GM12865 (cell line): Measurements from ENCODE around the gene FDXACB1.

Source experiments
- DNase-seq: peaks from one replicate; pipeline ENCODE4 v3.0.0; 2010; ENCODE audit warnings: low read depth
- H3K4me3 ChIP-seq: 2 replicates; pipeline ENCODE4 v1.5.1; 2011; ENCODE audit warnings: mild to moderate bottlenecking, low read depth, low read length, control low read depth
- CTCF ChIP-seq: IDR thresholded peaks from 2 replicates; pipeline ENCODE4 v1.5.1; 2011; ENCODE audit warnings: low read length, control low read depth, low read depth, inconsistent platforms; ENCODE audit not compliant: insufficient read depth; ENCODE audit errors: missing control alignments

FDXACB1 gene

DNA sequence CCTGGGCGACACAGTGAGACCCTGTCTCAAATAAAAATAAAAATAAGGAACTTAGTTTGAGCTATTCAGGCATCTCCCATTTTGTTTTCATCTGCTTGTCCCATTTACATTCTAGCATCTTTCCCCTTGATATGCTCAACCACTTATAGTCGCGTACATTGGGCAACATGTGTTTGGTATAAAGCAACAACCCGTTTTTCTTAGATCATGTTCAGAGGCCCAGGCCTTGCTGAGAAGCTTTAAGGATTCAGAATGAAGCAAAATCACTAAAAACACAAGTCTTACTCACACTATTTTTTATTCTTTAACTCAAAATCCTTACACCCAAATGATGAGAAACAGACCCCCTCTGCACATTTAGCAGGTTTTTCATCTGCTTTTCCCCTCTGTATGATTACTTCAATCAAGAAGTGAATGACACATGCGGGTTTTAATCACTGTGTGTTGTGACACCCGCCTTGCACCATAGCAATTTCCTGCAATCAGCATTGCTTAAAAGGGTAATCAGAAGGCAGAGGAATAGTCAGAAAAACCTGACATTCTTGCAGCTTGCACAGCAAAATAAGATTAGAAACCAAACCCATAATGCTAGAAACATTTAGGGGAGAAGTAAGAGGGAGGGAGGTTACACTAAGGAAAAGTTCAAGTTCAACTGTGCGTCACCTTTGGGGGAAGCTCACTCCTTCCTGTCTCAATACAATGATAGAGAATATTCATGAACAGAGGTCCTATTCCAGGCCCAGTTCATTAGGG, 33.5 kb downstream of the FDXACB1 start:
- no peak for TF ChIP-seq CTCF
- H3K4me3 ChIP-seq, result no peak overlapping the region
- DNase-seq, result no peak

- DNase-seq, result no peak
- no peak for TF ChIP-seq CTCF
- H3K4me3 ChIP-seq, result no peak overlapping the region
Measured at GRCh38 chr11:111843661-111844060, 35.3 kb downstream of the FDXACB1 start.

DNA sequence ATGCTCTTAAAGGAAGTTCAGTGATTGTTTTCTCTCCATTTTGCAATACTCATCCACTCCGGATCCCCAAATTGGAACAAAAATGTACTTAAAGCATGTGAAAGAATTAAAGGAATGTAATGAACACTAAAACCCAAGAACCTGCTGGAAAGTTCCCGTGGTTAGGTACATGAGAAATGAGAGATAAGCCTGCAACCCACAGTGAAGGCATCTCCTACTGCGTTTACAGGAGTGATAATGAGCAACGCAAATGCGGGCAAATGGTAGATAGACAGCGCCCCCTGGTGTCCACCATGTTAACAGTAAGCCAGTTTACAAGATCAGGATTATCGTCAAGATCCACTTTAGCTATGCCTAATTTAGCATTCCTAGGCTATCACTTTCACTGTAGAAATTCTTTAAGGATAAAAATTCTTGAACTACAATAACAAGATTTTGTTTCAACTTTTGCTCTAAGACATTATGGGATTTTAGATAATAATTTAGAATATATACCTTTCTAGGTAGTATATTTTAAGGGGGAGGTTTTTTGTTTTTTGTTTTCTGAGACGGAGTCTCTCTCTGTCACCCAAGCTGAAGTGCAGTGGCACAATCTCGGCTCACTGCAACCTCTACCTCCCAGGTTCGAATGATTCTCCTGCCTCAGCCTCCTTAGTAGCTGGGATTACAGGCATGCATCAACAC, 37.5 kb downstream of the FDXACB1 start:
- H3K4me3 ChIP-seq, result no peak overlapping the region
- peak; percentile 75 for TF ChIP-seq CTCF
- peak; percentile 89 for DNase-seq

DNA sequence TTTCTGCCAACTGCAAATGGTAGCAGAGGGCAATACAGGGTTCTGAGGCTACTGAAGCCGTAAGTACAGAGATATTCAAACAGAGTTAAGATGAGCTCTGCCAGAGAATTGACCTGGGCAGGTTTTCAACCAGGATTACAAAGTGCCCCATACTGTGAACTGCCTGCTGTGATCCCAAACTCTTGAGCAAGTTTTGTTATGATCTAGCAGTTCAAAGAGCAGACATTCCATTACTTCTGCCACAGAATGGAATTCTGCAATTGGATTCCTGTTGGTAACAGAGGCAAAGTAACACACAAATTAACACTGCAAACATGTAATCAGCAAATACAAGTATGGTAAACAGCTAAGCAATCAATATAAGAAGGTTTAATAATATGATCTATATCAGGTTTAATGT, 38.8 kb downstream of the FDXACB1 start:
- H3K4me3 ChIP-seq, result no peak overlapping the region
- TF ChIP-seq CTCF, result no peak
- DNase-seq, result no peak

GRCh38 chr11:111838054-111838453, 40.9 kb downstream of the FDXACB1 start:
- H3K4me3 ChIP-seq, result no peak overlapping the region
- no peak for DNase-seq
- no peak for TF ChIP-seq CTCF

GRCh38 chr11:111837366-111837891, 41.5 kb downstream of the FDXACB1 start:
- no peak overlapping the region for H3K4me3 ChIP-seq
- DNase-seq, result no peak
- no peak for TF ChIP-seq CTCF

- DNase-seq, result peak; percentile 71
Measured at GRCh38 chr11:111836721-111837120, 42.2 kb downstream of the FDXACB1 start.

More at GRCh38 chr11:111836721-111837120, 42.2 kb downstream of the FDXACB1 start:
- TF ChIP-seq CTCF, result no peak
- no peak overlapping the region for H3K4me3 ChIP-seq
